HEK293 (cell line): ENCODE measurements around the gene GPR37.

Source experiments
- CTCF ChIA-PET: fragments of 350-600 bp; formaldehyde crosslinking; extraction: SDS; loops from one replicate; lab custom pipeline; 2021; ENCODE audit warnings: antibody characterized with exemption; lab: Yijun Ruan, JAX
- POLR2A ChIA-PET: fragments of 300-600 bp; formaldehyde crosslinking; extraction: SDS; loops from one replicate; lab custom pipeline; 2020; ENCODE audit warnings: antibody characterized with exemption, inconsistent platforms; lab: Yijun Ruan, JAX
- H3K27ac ChIP-seq: fragments of 200-500 bp; sonication (Bioruptor generic); 2 replicates; pipeline ENCODE4 v1.5.1; 2014; ENCODE audit warnings: low read depth, low read length, control low read depth, inconsistent platforms; ENCODE audit errors: extremely low read depth
- H3K36me3 ChIP-seq, 2 experiments: fragments of 200-500 bp in 1 of 2; sonication (Bioruptor generic) in 1 of 2; 1 replicate in 1 of 2; 2 replicates in 1 of 2; pipeline ENCODE4 v1.5.1; 2014 to 2017; ENCODE audit warnings: inconsistent platforms in 2 of 2, low read length in 2 of 2; ENCODE audit not compliant: control insufficient read depth in 2 of 2, insufficient read depth in 1 of 2
- H3K4me1 ChIP-seq: fragments of 200-500 bp; sonication (Bioruptor generic); 2 replicates; pipeline ENCODE4 v1.5.1; 2014; ENCODE audit warnings: mild to moderate bottlenecking, low read length, inconsistent platforms; ENCODE audit not compliant: control insufficient read depth, insufficient read depth
- H3K4me3 ChIP-seq: 2 replicates; pipeline ENCODE4 v1.5.1; 2011; ENCODE audit warnings: low read depth, mild to moderate bottlenecking, control low read depth, low read length, moderate library complexity
- H3K9me3 ChIP-seq: fragments of 200-500 bp; sonication (Bioruptor generic); 2 replicates; pipeline ENCODE4 v1.5.1; 2014; ENCODE audit warnings: low read depth, low read length, inconsistent platforms; ENCODE audit not compliant: control insufficient read depth, insufficient read depth
- AEBP2 ChIP-seq: fragments of 450-650 bp; formaldehyde crosslinking; IDR thresholded peaks from 2 replicates; pipeline ENCODE4 v1.5.1; 2016; ENCODE audit warnings: missing biosample characterization, missing genetic modification characterization, borderline replicate concordance
- ELK4 ChIP-seq: IDR thresholded peaks from 2 replicates; pipeline ENCODE4 v1.6.1; 2011; ENCODE audit warnings: mild to moderate bottlenecking, low read depth, low read length, borderline replicate concordance
- GLIS1 ChIP-seq: fragments of 450-650 bp; formaldehyde crosslinking; IDR thresholded peaks from 2 replicates; pipeline ENCODE4 v1.5.1; 2016; ENCODE audit warnings: missing biosample characterization, missing genetic modification characterization
- KLF16 ChIP-seq: fragments of 450-650 bp; formaldehyde crosslinking; IDR thresholded peaks from 2 replicates; pipeline ENCODE4 v1.5.1; 2017; ENCODE audit warnings: missing biosample characterization, missing genetic modification characterization
- SALL2 ChIP-seq: fragments of 450-650 bp; formaldehyde crosslinking; IDR thresholded peaks from 2 replicates; pipeline ENCODE4 v1.5.0; 2017; ENCODE audit warnings: missing biosample characterization, mild to moderate bottlenecking, missing genetic modification characterization, borderline replicate concordance
- SP7 ChIP-seq: fragments of 450-650 bp; formaldehyde crosslinking; IDR thresholded peaks from 2 replicates; pipeline ENCODE4 v1.5.1; 2016; ENCODE audit warnings: missing biosample characterization, missing genetic modification characterization
- YY2 ChIP-seq: fragments of 450-650 bp; formaldehyde crosslinking; IDR thresholded peaks from 2 replicates; pipeline ENCODE4 v1.5.1; 2016; ENCODE audit warnings: missing biosample characterization, missing genetic modification characterization
- ZNF10 ChIP-seq: fragments of 450-650 bp; formaldehyde crosslinking; IDR thresholded peaks from 2 replicates; pipeline ENCODE4 v1.5.1; 2017; ENCODE audit warnings: missing biosample characterization, missing genetic modification characterization
- ZNF18 ChIP-seq: fragments of 450-650 bp; formaldehyde crosslinking; IDR thresholded peaks from 2 replicates; pipeline ENCODE4 v1.5.1; 2016; ENCODE audit warnings: missing biosample characterization, missing genetic modification characterization
- ZNF449 ChIP-seq: fragments of 450-650 bp; formaldehyde crosslinking; IDR thresholded peaks from 2 replicates; pipeline ENCODE4 v1.5.1; 2017; ENCODE audit warnings: missing biosample characterization, mild to moderate bottlenecking, missing genetic modification characterization, moderate library complexity
- ZNF48 ChIP-seq: fragments of 450-650 bp; formaldehyde crosslinking; IDR thresholded peaks from 2 replicates; pipeline ENCODE4 v1.5.1; 2016; ENCODE audit warnings: missing biosample characterization, missing genetic modification characterization
- ZNF549 ChIP-seq: fragments of 450-650 bp; IDR thresholded peaks from 2 replicates; pipeline ENCODE4 v1.5.1; 2018; ENCODE audit warnings: missing biosample characterization, missing genetic modification characterization, mild to moderate bottlenecking, inconsistent platforms, moderate library complexity
- ZXDB ChIP-seq: fragments of 450-650 bp; formaldehyde crosslinking; IDR thresholded peaks from 2 replicates; pipeline ENCODE4 v1.5.1; 2016; ENCODE audit warnings: missing biosample characterization, missing genetic modification characterization
- TF ChIP-seq, protein P1 (sequence below): fragments of 450-650 bp; IDR thresholded peaks from 2 replicates; pipeline ENCODE4 v1.5.1; 2018; ENCODE audit warnings: missing biosample characterization, mild to moderate bottlenecking, missing genetic modification characterization
- TF ChIP-seq, protein P2 (sequence below): fragments of 450-650 bp; formaldehyde crosslinking; IDR thresholded peaks from 2 replicates; pipeline ENCODE4 v1.5.1; 2017; ENCODE audit warnings: missing biosample characterization, missing genetic modification characterization

GPR37 gene

DNA sequence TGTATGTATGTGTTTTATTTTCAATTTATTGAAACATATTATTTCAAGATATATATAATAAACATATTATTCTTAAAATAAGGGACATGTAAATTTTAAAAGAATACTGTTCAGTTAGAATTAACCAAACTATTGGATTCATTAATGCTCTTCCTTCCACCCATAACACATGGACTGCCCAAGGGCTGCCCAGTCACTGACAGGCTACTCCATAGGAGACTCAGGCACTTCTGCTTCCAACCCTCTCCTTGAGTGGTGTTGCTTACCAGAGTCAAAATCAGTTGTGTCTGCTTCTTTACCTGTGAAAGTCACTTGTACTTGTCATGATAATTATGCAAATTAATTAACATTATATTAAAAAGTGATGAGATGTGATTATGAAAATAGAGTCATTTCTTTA is 9.8 kb upstream of the GPR37 start:
- H3K36me3 ChIP-seq, result no peaks in the 10 kb centered on the region
- POLR2A ChIA-PET, result no interaction called here
- H3K27ac ChIP-seq, result no peak overlapping the region
- no peak overlapping the region for H3K4me3 ChIP-seq
- H3K9me3 ChIP-seq, result no peaks in the 10 kb centered on the region
- CTCF ChIA-PET, result no interaction called here
- TF ChIP-seq ZNF549 (tag by site-specific recombination) (peak; percentile 91), ZXDB (no peak)
- peaks cover 5% of the 10 kb centered on the region for H3K4me1 ChIP-seq

- POLR2A ChIA-PET, result no interaction called here
- H3K36me3 ChIP-seq, result no peaks in the 10 kb centered on the region
- H3K9me3 ChIP-seq, result no peaks in the 10 kb centered on the region
- no peak overlapping the region for H3K27ac ChIP-seq
- TF ChIP-seq ZNF449 (no peak), KLF16 (tag by site-specific recombination) (no peak), ELK4 (no peak), SP7 (tag by site-specific recombination) (no peak), SALL2 (tag by site-specific recombination) (no peak), AEBP2 (tag by site-specific recombination) (no peak), ZNF48 (no peak), YY2 (tag by site-specific recombination) (no peak), GLIS1 (tag by site-specific recombination) (no peak), ZNF10 (no peak), ZNF18 (no peak)
- TF ChIP-seq, protein P1, sequence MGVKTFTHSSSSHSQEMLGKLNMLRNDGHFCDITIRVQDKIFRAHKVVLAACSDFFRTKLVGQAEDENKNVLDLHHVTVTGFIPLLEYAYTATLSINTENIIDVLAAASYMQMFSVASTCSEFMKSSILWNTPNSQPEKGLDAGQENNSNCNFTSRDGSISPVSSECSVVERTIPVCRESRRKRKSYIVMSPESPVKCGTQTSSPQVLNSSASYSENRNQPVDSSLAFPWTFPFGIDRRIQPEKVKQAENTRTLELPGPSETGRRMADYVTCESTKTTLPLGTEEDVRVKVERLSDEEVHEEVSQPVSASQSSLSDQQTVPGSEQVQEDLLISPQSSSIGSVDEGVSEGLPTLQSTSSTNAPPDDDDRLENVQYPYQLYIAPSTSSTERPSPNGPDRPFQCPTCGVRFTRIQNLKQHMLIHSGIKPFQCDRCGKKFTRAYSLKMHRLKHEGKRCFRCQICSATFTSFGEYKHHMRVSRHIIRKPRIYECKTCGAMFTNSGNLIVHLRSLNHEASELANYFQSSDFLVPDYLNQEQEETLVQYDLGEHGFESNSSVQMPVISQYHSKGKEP (tag by site-specific recombination), result no peak
- TF ChIP-seq, protein P2, sequence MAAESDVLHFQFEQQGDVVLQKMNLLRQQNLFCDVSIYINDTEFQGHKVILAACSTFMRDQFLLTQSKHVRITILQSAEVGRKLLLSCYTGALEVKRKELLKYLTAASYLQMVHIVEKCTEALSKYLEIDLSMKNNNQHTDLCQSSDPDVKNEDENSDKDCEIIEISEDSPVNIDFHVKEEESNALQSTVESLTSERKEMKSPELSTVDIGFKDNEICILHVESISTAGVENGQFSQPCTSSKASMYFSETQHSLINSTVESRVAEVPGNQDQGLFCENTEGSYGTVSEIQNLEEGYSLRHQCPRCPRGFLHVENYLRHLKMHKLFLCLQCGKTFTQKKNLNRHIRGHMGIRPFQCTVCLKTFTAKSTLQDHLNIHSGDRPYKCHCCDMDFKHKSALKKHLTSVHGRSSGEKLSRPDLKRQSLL (tag by site-specific recombination), result no peak
- TF ChIP-seq, all 188 proteins: peak for 0
- CTCF ChIA-PET, result no interaction called here
- Histone ChIP-seq H3K4me1 (peaks cover 5% of the 10 kb centered on the region), H3K4me3 (no peak overlapping the region)
Observed at GRCh38 chr7:124773938-124774337, 8.3 kb upstream of the GPR37 start.
